A549 (cell line): ENCODE measurements around the gene TTL. TPM values are rescaled to one million over a fixed set of nuclear protein-coding genes. Genes with fewer than 3 reads are reported as not detected.

Experiments
- ATAC-seq, 2 experiments: fragments of 200-7000 bp in 1 of 2; fragments of >200 bp in 1 of 2; cut with Nextera tagmentation in 1 of 2; cut with Tn5 transposase in 1 of 2; 3 replicates each; pipeline versions ENCODE4 v1.8.0 to v1.9.1; 2018 to 2020; ENCODE audit warnings: mild to moderate bottlenecking in 1 of 2, moderate library complexity in 1 of 2
- CTCF ChIA-PET: fragments of 300-600 bp; sonication (Branson Sonifier 250); formaldehyde crosslinking; extraction: SDS; loops from one replicate; lab custom pipeline; 2021; ENCODE audit warnings: antibody characterized with exemption, inconsistent platforms; lab: Yijun Ruan, JAX
- POLR2A ChIA-PET: fragments of 350-600 bp; formaldehyde crosslinking; extraction: SDS; loops from one replicate; lab custom pipeline; 2021; ENCODE audit warnings: antibody characterized with exemption, inconsistent platforms; lab: Yijun Ruan, JAX
- DNase-seq, 2 experiments: peaks; one replicate each; pipeline versions ENCODE4 v3.0.0 to v3.0.0-alpha.2; 2011 to 2016; ENCODE audit warnings: low read depth in 1 of 2, low spot score in 1 of 2
- FAIRE-seq: peaks from 2 replicates; lab custom pipeline; 2011; peaks lifted over from hg19 to GRCh38; lab: Jason Lieb, UNC
- H3K27ac ChIP-seq, 2 experiments: fragments of >200 bp; sonication (Bioruptor Twin); formaldehyde crosslinking; 3 replicates each; pipeline ENCODE4 v1.5.1; 2016 to 2017
- H3K4me1 ChIP-seq: fragments of >200 bp; sonication (Bioruptor Twin); formaldehyde crosslinking; 3 replicates; pipeline ENCODE4 v1.6.1; 2016
- H3K4me2 ChIP-seq: fragments of >200 bp; sonication (Bioruptor Twin); formaldehyde crosslinking; 3 replicates; pipeline ENCODE4 v1.6.1; 2016
- H3K4me3 ChIP-seq: fragments of >200 bp; sonication (Bioruptor Twin); formaldehyde crosslinking; 3 replicates; pipeline ENCODE4 v1.5.1; 2016
- H3K9me3 ChIP-seq: fragments of >200 bp; sonication (Bioruptor Twin); formaldehyde crosslinking; 3 replicates; pipeline ENCODE4 v1.6.1; 2016
- BCL3 ChIP-seq: fragments of >200 bp; sonication (Bioruptor Twin); formaldehyde crosslinking; IDR thresholded peaks from 3 replicates; pipeline ENCODE4 v1.6.1; 2016
- BHLHE40 ChIP-seq: IDR thresholded peaks from 2 replicates; pipeline ENCODE4 v1.6.1; 2012; ENCODE audit warnings: low read depth, low read length, inconsistent platforms
- CBX2 ChIP-seq: fragments of 200-600 bp; sonication (generic); IDR thresholded peaks from 2 replicates; pipeline ENCODE4 v1.6.1; 2016; ENCODE audit warnings: low read depth, mild to moderate bottlenecking, borderline replicate concordance
- CHD2 ChIP-seq: fragments of 150-350 bp; IDR thresholded peaks from 2 replicates; pipeline ENCODE4 v1.6.1; 2014; ENCODE audit warnings: low read length; ENCODE audit not compliant: partially characterized antibody
- CHD4 ChIP-seq: fragments of 200-600 bp; sonication (generic); IDR thresholded peaks from 2 replicates; pipeline ENCODE4 v1.6.1; 2016; ENCODE audit warnings: antibody characterized with exemption, mild to moderate bottlenecking, borderline replicate concordance
- EHF ChIP-seq: fragments of 250-450 bp; sonication (Bioruptor Pico); IDR thresholded peaks from 2 replicates; pipeline ENCODE4 v1.5.0; 2020; ENCODE audit warnings: mild to moderate bottlenecking
- EP300 ChIP-seq, 2 experiments: fragments of >200 bp; sonication (Bioruptor Twin); formaldehyde crosslinking; IDR thresholded peaks; 2 replicates in 1 of 2; 3 replicates in 1 of 2; pipeline ENCODE4 v1.6.1; 2016 to 2017
- FOSB ChIP-seq: fragments of 250-450 bp; sonication (Bioruptor Pico); IDR thresholded peaks from 2 replicates; pipeline ENCODE4 v1.5.0; 2020; ENCODE audit warnings: mild to moderate bottlenecking, moderate library complexity
- GATA3 ChIP-seq: IDR thresholded peaks from 2 replicates; pipeline ENCODE4 v1.6.1; 2012; ENCODE audit warnings: borderline replicate concordance
- HDAC2 ChIP-seq: fragments of 200-600 bp; sonication (generic); IDR thresholded peaks from 2 replicates; pipeline ENCODE4 v1.6.1; 2016
- HEYL ChIP-seq: fragments of 250-450 bp; sonication (Bioruptor Pico); IDR thresholded peaks from 2 replicates; pipeline ENCODE4 v1.8.0; 2021; ENCODE audit warnings: mild to moderate bottlenecking, moderate library complexity
- HOXB13 ChIP-seq: fragments of 250-450 bp; sonication (Bioruptor Pico); IDR thresholded peaks from 2 replicates; pipeline ENCODE4 v1.5.0; 2020; ENCODE audit warnings: low read depth, mild to moderate bottlenecking, moderate library complexity
- KDM1A ChIP-seq: fragments of 200-600 bp; sonication (generic); IDR thresholded peaks from 2 replicates; pipeline ENCODE4 v1.6.1; 2016; ENCODE audit warnings: low read depth, mild to moderate bottlenecking
- KDM5A ChIP-seq: fragments of 200-600 bp; sonication (generic); IDR thresholded peaks from 2 replicates; pipeline ENCODE4 v1.6.1; 2016; ENCODE audit warnings: antibody characterized with exemption, mild to moderate bottlenecking
- MAX ChIP-seq: IDR thresholded peaks from 2 replicates; pipeline ENCODE4 v1.6.1; 2012
- MAZ ChIP-seq: fragments of 150-350 bp; IDR thresholded peaks from 2 replicates; pipeline ENCODE4 v1.6.1; 2014; ENCODE audit warnings: antibody characterized with exemption, low read depth, low read length, borderline replicate concordance
- NPAS2 ChIP-seq: fragments of 250-450 bp; sonication (Bioruptor Pico); IDR thresholded peaks from 2 replicates; pipeline ENCODE4 v1.8.0; 2022; ENCODE audit warnings: mild to moderate bottlenecking, moderate library complexity, borderline replicate concordance
- NR3C1 ChIP-seq: fragments of >200 bp; sonication (Bioruptor Twin); formaldehyde crosslinking; IDR thresholded peaks from 3 replicates; pipeline ENCODE4 v1.6.1; 2017
- PBX3 ChIP-seq: IDR thresholded peaks from 2 replicates; pipeline ENCODE4 v1.6.1; 2012
- PHF8 ChIP-seq: fragments of 200-600 bp; sonication (generic); IDR thresholded peaks from 2 replicates; pipeline ENCODE4 v1.6.1; 2016; ENCODE audit warnings: low read depth, mild to moderate bottlenecking, antibody characterized with exemption, moderate library complexity, borderline replicate concordance
- POLR2A ChIP-seq: IDR thresholded peaks from 2 replicates; pipeline ENCODE4 v1.6.1; 2012; ENCODE audit warnings: mild to moderate bottlenecking, low read length
- RCOR1 ChIP-seq: fragments of 150-350 bp; IDR thresholded peaks from 2 replicates; pipeline ENCODE4 v1.6.1; 2014; ENCODE audit warnings: antibody characterized with exemption, low read length, low read depth
- SREBF2 ChIP-seq: fragments of 450-650 bp; IDR thresholded peaks from 2 replicates; pipeline ENCODE4 v1.6.1; 2014; ENCODE audit warnings: mild to moderate bottlenecking, moderate library complexity
- TP53 ChIP-seq: fragments of 250-450 bp; sonication (Bioruptor Pico); IDR thresholded peaks from 2 replicates; pipeline ENCODE4 v1.5.0; 2021; ENCODE audit warnings: mild to moderate bottlenecking, moderate library complexity
- ZC3H11A ChIP-seq: fragments of 450-650 bp; IDR thresholded peaks from 2 replicates; pipeline ENCODE4 v1.6.1; 2014; ENCODE audit warnings: antibody characterized with exemption, mild to moderate bottlenecking
- ZFP36 ChIP-seq: fragments of 450-650 bp; IDR thresholded peaks from 2 replicates; pipeline ENCODE4 v1.6.1; 2014; ENCODE audit warnings: borderline replicate concordance; ENCODE audit not compliant: partially characterized antibody
- ZNF302 ChIP-seq: fragments of 250-450 bp; sonication (Bioruptor Pico); IDR thresholded peaks from 2 replicates; pipeline ENCODE4 v1.9.0; 2021; ENCODE audit warnings: inconsistent platforms, mild to moderate bottlenecking, moderate library complexity
- WGBS: methylation state at CpG from one replicate; pipeline ENCODE4 v1.1.6; 2017; ENCODE audit errors: missing lambda C conversion rate; 5-methylcytosine and 5-hydroxymethylcytosine counted together
- polyA plus RNA-seq, 4 experiments: library from polyadenylated mRNA; depleted of rRNA in 3 of 4; stranded (reverse); fragments of >200 nt; fragmentation: RNase III in 1 of 4; extraction: RNeasy Plus Mini Kit Qiagen cat#74134 plus additional on column Dnase treatment in 1 of 4; gene quantifications; 2 replicates in 3 of 4; 3 replicates in 1 of 4; pipeline ENCODE4 v1.2.3, GENCODE V29; 2011 to 2017
- TF ChIP-seq, protein P1 (sequence below): IDR thresholded peaks from 2 replicates; pipeline ENCODE4 v1.6.1; 2012; ENCODE audit warnings: low read depth, borderline replicate concordance
- TF ChIP-seq, protein P2 (sequence below): fragments of 450-650 bp; IDR thresholded peaks from 2 replicates; pipeline ENCODE4 v1.6.1; 2014; ENCODE audit warnings: antibody characterized with exemption

Gene TTL
- polyA plus RNA-seq, 2 of the 4 experiments (the other 2 are of a cell fraction) = 29.7 to 33.1 TPM

- ATAC-seq = no peak
- ChIA-PET POLR2A (no interaction called here), CTCF (interaction anchor here (2.4 kb wide), 1 partner anchor 39 kb away, joined by 14 read pairs; no protein-coding TSS in a partner anchor)
- H3K27ac ChIP-seq = no peak overlapping the region
- TF ChIP-seq TP53 (no peak), ZFP36 (no peak)
- no peaks in the 10 kb centered on the region for H3K4me1 ChIP-seq
- WGBS = 89% methylated on average over 7 of the region's 7 CpGs
- no peak for DNase-seq
- peaks cover 9% of the 10 kb centered on the region; the same call in 1 of the 3 replicates for H3K9me3 ChIP-seq
- no peak overlapping the region for H3K4me3 ChIP-seq
- FAIRE-seq = no peak
- no peak overlapping the region for H3K4me2 ChIP-seq
Observed at GRCh38 chr2:112518807-112519206, 36.9 kb downstream of the TTL start.

- Histone ChIP-seq H3K27ac (0 out of 6 replicates have a peak overlapping the region, but pooled peaks of 1 of the 2 experiments have one; percentile 7), H3K9me3 (peaks cover 9% of the 10 kb centered on the region; the same call in 1 of the 3 replicates), H3K4me3 (no peak overlapping the region), H3K4me2 (no peak overlapping the region), H3K4me1 (no peaks in the 10 kb centered on the region)
- POLR2A ChIA-PET = interaction anchor here (0.7 kb wide), 1 partner anchor 510 kb away, joined by 7 read pairs; no protein-coding TSS in a partner anchor
- TF ChIP-seq POLR2A = no peak
- TF ChIP-seq EHF = no peak
- no peak for TF ChIP-seq CHD2
- no peak for TF ChIP-seq KDM1A
- no peak for TF ChIP-seq FOSB (CRISPR knock-in tag)
- no peak for TF ChIP-seq MAZ
- no peak for TF ChIP-seq PHF8
- TF ChIP-seq, protein P1, sequence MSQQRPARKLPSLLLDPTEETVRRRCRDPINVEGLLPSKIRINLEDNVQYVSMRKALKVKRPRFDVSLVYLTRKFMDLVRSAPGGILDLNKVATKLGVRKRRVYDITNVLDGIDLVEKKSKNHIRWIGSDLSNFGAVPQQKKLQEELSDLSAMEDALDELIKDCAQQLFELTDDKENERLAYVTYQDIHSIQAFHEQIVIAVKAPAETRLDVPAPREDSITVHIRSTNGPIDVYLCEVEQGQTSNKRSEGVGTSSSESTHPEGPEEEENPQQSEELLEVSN = no peak
- no peak for TF ChIP-seq PBX3
- no peak for TF ChIP-seq NPAS2 (CRISPR knock-in tag)
- TF ChIP-seq ZNF302 (CRISPR knock-in tag) = no peak
- no peak for TF ChIP-seq HOXB13 (CRISPR knock-in tag)
- TF ChIP-seq CHD4 = no peak
- TF ChIP-seq SREBF2 = no peak
- no peak for TF ChIP-seq KDM5A
- TF ChIP-seq HDAC2 = no peak
- no peak for TF ChIP-seq NR3C1
- TF ChIP-seq TP53 = no peak
- WGBS = 90% methylated on average over 9 of the region's 9 CpGs
- DNase-seq (peak in 1 of 2 experiments; percentile 17), FAIRE-seq (no peak), ATAC-seq (no peak)
- CTCF ChIA-PET = interaction anchor here (0.6 to 2.4 kb wide), 4 partner anchors 9 to 39 kb away, joined by 3 to 14 read pairs (median 4); no protein-coding TSS in a partner anchor
Observed at GRCh38 chr2:112519506-112519905, 37.5 kb downstream of the TTL start.

GRCh38 chr2:112520234-112520783 is 38.4 kb downstream of the TTL start:
- CTCF ChIA-PET = interaction anchor here (0.6 to 2.4 kb wide), 5 partner anchors 8 to 40 kb away, joined by 3 to 14 read pairs (median 3); no protein-coding TSS in a partner anchor
- POLR2A ChIA-PET = no interaction called here
- Histone ChIP-seq H3K9me3 (peaks cover 4% of the 10 kb centered on the region; the same call in 1 of the 3 replicates), H3K4me3 (no peak overlapping the region), H3K4me2 (no peak overlapping the region), H3K27ac (no peak overlapping the region), H3K4me1 (no peaks in the 10 kb centered on the region)
- FAIRE-seq (no peak), ATAC-seq (no peak), DNase-seq (no peak)
- 95% methylated on average over 7 of the region's 7 CpGs for WGBS
- TF ChIP-seq, protein P2, sequence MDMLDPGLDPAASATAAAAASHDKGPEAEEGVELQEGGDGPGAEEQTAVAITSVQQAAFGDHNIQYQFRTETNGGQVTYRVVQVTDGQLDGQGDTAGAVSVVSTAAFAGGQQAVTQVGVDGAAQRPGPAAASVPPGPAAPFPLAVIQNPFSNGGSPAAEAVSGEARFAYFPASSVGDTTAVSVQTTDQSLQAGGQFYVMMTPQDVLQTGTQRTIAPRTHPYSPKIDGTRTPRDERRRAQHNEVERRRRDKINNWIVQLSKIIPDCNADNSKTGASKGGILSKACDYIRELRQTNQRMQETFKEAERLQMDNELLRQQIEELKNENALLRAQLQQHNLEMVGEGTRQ = no peak
- TF ChIP-seq BCL3 = no peak
- TF ChIP-seq HDAC2 = no peak
- no peak for TF ChIP-seq RCOR1
- no peak for TF ChIP-seq ZC3H11A
- TF ChIP-seq KDM5A = no peak
- TF ChIP-seq MAX = no peak
- TF ChIP-seq CBX2 = no peak
- no peak for TF ChIP-seq EP300 (IDR thresholded peaks at IDR 0.05)
- no peak for TF ChIP-seq PHF8
- no peak for TF ChIP-seq BHLHE40
- TF ChIP-seq GATA3 = no peak
- no peak for TF ChIP-seq HEYL
- TF ChIP-seq NPAS2 (CRISPR knock-in tag) = no peak
